Keratinocyte (primary cell): ENCODE data around the gene FEM1B. TPM values are rescaled to one million over a fixed set of nuclear protein-coding genes. Genes with fewer than 3 reads are reported as not detected.

ENCODE experiments used
- DNase-seq: peaks from one replicate; pipeline ENCODE4 v3.0.0-alpha.2; 2011; ENCODE audit warnings: low read depth, missing footprints, low spot score
- FAIRE-seq: peaks from 2 replicates; lab custom pipeline; 2011; peaks lifted over from hg19 to GRCh38; lab: Jason Lieb, UNC
- H2AFZ ChIP-seq: 2 replicates; pipeline ENCODE4 v1.6.0; 2012; ENCODE audit warnings: low read length, control low read depth, inconsistent platforms; ENCODE audit not compliant: control insufficient read depth
- H3K27ac ChIP-seq: 2 replicates; pipeline ENCODE4 v1.5.1; 2011; ENCODE audit warnings: low read length; ENCODE audit not compliant: control insufficient read depth, insufficient read depth
- H3K27me3 ChIP-seq: 3 replicates; pipeline ENCODE4 v1.6.0; 2011; ENCODE audit warnings: low read length; ENCODE audit not compliant: control insufficient read depth, insufficient read depth; ENCODE audit errors: extremely low read depth
- H3K36me3 ChIP-seq, 2 experiments: 2 replicates in 1 of 2; 3 replicates in 1 of 2; pipeline ENCODE4 v1.5.1; 2011; ENCODE audit warnings: low read length in 2 of 2, mild to moderate bottlenecking in 1 of 2; ENCODE audit not compliant: control insufficient read depth in 2 of 2, insufficient read depth in 2 of 2; ENCODE audit errors: extremely low read depth in 1 of 2
- H3K4me1 ChIP-seq: 3 replicates; pipeline ENCODE4 v1.5.1; 2011; ENCODE audit warnings: low read length; ENCODE audit not compliant: control insufficient read depth, insufficient read depth; ENCODE audit errors: extremely low read depth
- H3K4me2 ChIP-seq: 3 replicates; pipeline ENCODE4 v1.6.0; 2011; ENCODE audit warnings: low read depth, low read length; ENCODE audit not compliant: control insufficient read depth, insufficient read depth; ENCODE audit errors: extremely low read depth
- H3K4me3 ChIP-seq, 3 experiments: fragments of 200-600 bp in 1 of 3; sonication (generic) in 1 of 3; 2 replicates in 2 of 3; 3 replicates in 1 of 3; pipeline ENCODE4 v1.5.1; 2011 to 2016; ENCODE audit warnings: low read length in 3 of 3, mild to moderate bottlenecking in 3 of 3, control low read depth in 2 of 3, inconsistent platforms in 1 of 3, low read depth in 1 of 3, mixed read lengths in 1 of 3, mixed run types in 1 of 3, moderate library complexity in 1 of 3; ENCODE audit not compliant: control insufficient read depth in 2 of 3, insufficient read depth in 2 of 3; ENCODE audit errors: extremely low read depth in 1 of 3
- H3K79me2 ChIP-seq: 2 replicates; pipeline ENCODE4 v1.6.0; 2012; ENCODE audit warnings: low read length; ENCODE audit not compliant: control insufficient read depth, insufficient read depth
- H3K9ac ChIP-seq: 3 replicates; pipeline ENCODE4 v1.6.0; 2011; ENCODE audit warnings: low read length; ENCODE audit not compliant: control insufficient read depth, insufficient read depth; ENCODE audit errors: extremely low read depth
- H3K9me1 ChIP-seq: 3 replicates; pipeline ENCODE4 v1.6.0; 2011; ENCODE audit warnings: low read length; ENCODE audit not compliant: control insufficient read depth, insufficient read depth; ENCODE audit errors: extremely low read depth
- H3K9me3 ChIP-seq: 2 replicates; pipeline ENCODE4 v1.5.1; 2012; ENCODE audit warnings: low read depth, low read length; ENCODE audit not compliant: control insufficient read depth
- H4K20me1 ChIP-seq: 3 replicates; pipeline ENCODE4 v1.6.0; 2011; ENCODE audit warnings: low read length; ENCODE audit not compliant: control insufficient read depth, insufficient read depth; ENCODE audit errors: extremely low read depth
- EZH2 ChIP-seq: IDR thresholded peaks from one replicate; pipeline ENCODE4 v1.6.1; 2012; ENCODE audit warnings: inconsistent platforms, mild to moderate bottlenecking, low read length, moderate library complexity
- dilution Hi-C: fragments of 300-500 bp; cut with MboI; formaldehyde crosslinking; loops from one replicate; pipeline ENCODE4 v1.7.0; 2020; ENCODE audit warnings: low sequenced_read_pairs; ENCODE audit not compliant: extremely low pct_ligation_motif_present
- polyA plus RNA-seq, 5 experiments: library from polyadenylated mRNA; depleted of rRNA in 3 of 5; stranded (reverse) in 3 of 5; stranded (forward) in 1 of 5; unstranded in 1 of 5; fragments of >200 nt; gene quantifications; 1 replicate in 1 of 5; 2 replicates in 3 of 5; 3 replicates in 1 of 5; pipeline versions ENCODE4 v1.2.1 to v1.2.3, GENCODE V29; 2011 to 2012; ENCODE audit warnings: missing spikeins in 2 of 5, low read depth in 1 of 5, low replicate concordance in 1 of 5
- TF ChIP-seq, protein P1 (sequence below), 3 experiments: IDR thresholded peaks in 1 of 3; conservative IDR thresholded peaks in 1 of 3; optimal IDR thresholded peaks in 1 of 3; 2 replicates in 2 of 3; 3 replicates in 1 of 3; pipeline versions ENCODE3 to v1.5.1; 2011; ENCODE audit warnings: low read length in 3 of 3, mild to moderate bottlenecking in 3 of 3, moderate library complexity in 2 of 3, control low read depth in 1 of 3, inconsistent platforms in 1 of 3; ENCODE audit not compliant: insufficient read depth in 2 of 3; ENCODE audit errors: extremely low read depth in 1 of 3

Gene FEM1B
- polyA plus RNA-seq, 1 donor (not counting 4 experiments of a cell fraction or from before 2014, with no cell fraction given): 92.6 TPM

DNA sequence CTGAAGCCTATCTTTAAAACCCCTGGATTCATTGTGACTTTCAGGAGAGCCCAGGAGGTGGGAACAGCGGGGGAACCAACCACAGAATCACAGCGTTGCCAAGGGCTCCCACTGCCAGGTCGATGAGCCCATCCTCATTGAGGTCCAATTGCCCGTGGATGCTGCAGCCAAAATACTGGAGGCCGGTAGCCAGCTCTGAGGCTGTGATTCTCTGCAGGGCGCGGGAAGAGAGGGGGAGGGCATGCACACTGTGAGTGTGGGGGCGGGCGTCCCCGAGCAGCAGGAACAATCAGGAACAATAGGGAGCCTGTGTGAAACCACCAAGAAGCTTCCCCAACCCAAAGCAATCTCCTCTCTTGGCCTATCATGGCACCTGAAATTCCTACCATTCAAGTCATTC, 53.4 kb downstream of the FEM1B start:
- peaks cover 5% of the 10 kb centered on the region for H3K4me1 ChIP-seq
- no peak overlapping the region for H2AFZ ChIP-seq
- H3K27me3 ChIP-seq: peaks cover 38% of the 10 kb centered on the region
- dilution Hi-C loops: no loop called here
- no peaks in the 10 kb centered on the region for H4K20me1 ChIP-seq
- no peak overlapping the region for H3K9ac ChIP-seq
- H3K36me3 ChIP-seq: no peaks in the 10 kb centered on the region
- FAIRE-seq (no peak), DNase-seq (no peak)
- H3K4me3 ChIP-seq: no peak overlapping the region
- no peaks in the 10 kb centered on the region for H3K9me1 ChIP-seq
- no peaks in the 10 kb centered on the region for H3K79me2 ChIP-seq
- no peak overlapping the region for H3K4me2 ChIP-seq
- TF ChIP-seq, protein P1, sequence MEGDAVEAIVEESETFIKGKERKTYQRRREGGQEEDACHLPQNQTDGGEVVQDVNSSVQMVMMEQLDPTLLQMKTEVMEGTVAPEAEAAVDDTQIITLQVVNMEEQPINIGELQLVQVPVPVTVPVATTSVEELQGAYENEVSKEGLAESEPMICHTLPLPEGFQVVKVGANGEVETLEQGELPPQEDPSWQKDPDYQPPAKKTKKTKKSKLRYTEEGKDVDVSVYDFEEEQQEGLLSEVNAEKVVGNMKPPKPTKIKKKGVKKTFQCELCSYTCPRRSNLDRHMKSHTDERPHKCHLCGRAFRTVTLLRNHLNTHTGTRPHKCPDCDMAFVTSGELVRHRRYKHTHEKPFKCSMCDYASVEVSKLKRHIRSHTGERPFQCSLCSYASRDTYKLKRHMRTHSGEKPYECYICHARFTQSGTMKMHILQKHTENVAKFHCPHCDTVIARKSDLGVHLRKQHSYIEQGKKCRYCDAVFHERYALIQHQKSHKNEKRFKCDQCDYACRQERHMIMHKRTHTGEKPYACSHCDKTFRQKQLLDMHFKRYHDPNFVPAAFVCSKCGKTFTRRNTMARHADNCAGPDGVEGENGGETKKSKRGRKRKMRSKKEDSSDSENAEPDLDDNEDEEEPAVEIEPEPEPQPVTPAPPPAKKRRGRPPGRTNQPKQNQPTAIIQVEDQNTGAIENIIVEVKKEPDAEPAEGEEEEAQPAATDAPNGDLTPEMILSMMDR (optimal IDR thresholded peaks at IDR 0.05 in 1 of 3, IDR thresholded peaks at IDR 0.05 in 1 of 3, conservative IDR thresholded peaks at IDR 0.05 in 1 of 3; ENCODE audit: extremely low read depth in 1 of 3, insufficient read depth in 2 of 3, low read length in 3 of 3): no peak
- no peak for TF ChIP-seq EZH2
- no peak overlapping the region for H3K27ac ChIP-seq
- no peaks in the 10 kb centered on the region for H3K9me3 ChIP-seq

DNA sequence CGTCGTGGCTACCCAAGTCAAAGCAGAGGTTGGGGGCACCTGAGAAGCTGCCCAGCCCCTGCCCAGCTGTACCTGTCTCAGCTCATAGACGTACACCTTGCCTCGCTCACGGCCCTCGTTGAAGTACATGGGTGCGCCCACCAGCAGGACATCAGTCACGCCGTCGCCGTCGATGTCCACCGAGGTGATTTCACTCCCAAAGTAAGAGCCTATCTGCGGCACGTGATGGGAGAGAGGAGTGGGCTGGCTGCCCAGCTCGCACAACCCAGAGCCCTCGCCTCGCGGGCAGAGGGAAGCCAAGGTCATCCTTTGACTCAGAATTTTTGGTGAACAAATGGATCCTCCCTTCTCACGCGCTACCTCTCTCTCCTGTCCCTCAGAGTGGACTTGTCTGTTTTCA, 54.7 kb downstream of the FEM1B start:
- no peak overlapping the region for H3K4me2 ChIP-seq
- peaks cover 5% of the 10 kb centered on the region for H3K4me1 ChIP-seq
- H3K27me3 ChIP-seq: peaks cover 25% of the 10 kb centered on the region
- H3K9me3 ChIP-seq: no peaks in the 10 kb centered on the region
- DNase-seq (no peak), FAIRE-seq (no peak)
- TF ChIP-seq EZH2: no peak
- TF ChIP-seq, protein P1 (optimal IDR thresholded peaks at IDR 0.05 in 1 of 3, IDR thresholded peaks at IDR 0.05 in 1 of 3, conservative IDR thresholded peaks at IDR 0.05 in 1 of 3; ENCODE audit: extremely low read depth in 1 of 3, insufficient read depth in 2 of 3, low read length in 3 of 3): no peak
- H3K4me3 ChIP-seq: no peak overlapping the region
- no peaks in the 10 kb centered on the region for H3K79me2 ChIP-seq
- dilution Hi-C loops: no loop called here
- no peaks in the 10 kb centered on the region for H3K9me1 ChIP-seq
- no peak overlapping the region for H3K9ac ChIP-seq
- H3K36me3 ChIP-seq: no peaks in the 10 kb centered on the region
- no peaks in the 10 kb centered on the region for H4K20me1 ChIP-seq
- H2AFZ ChIP-seq: no peak overlapping the region
- H3K27ac ChIP-seq: no peak overlapping the region
